AG08395 (cell line): ENCODE measurements around the gene ETS1.
A peak's percentile ranks its signal among the peaks of the same experiment; 100 is the strongest.

Experiments used
- DNase-seq: peaks from one replicate; pipeline ENCODE4 v3.0.0; 2012; ENCODE audit warnings: mixed read lengths, low spot score

The ETS1 gene

GRCh38 chr11:128500493-128500892 lies 86.9 kb downstream of the ETS1 start:
- DNase-seq, result no peak

- no peak for DNase-seq
These were observed 87.6 kb downstream of the ETS1 start for GRCh38 chr11:128499613-128500253.

GRCh38 chr11:128498721-128499245 lies 88.6 kb downstream of the ETS1 start:
- peak; percentile 37 for DNase-seq

- peak; percentile 38 for DNase-seq
These were observed 89.6 kb downstream of the ETS1 start for GRCh38 chr11:128497776-128498095.

GRCh38 chr11:128497061-128497775 lies 90.1 kb downstream of the ETS1 start:
- DNase-seq, result peak; percentile 82

- DNase-seq, result peak; percentile 75
These were observed 90.7 kb downstream of the ETS1 start for GRCh38 chr11:128496692-128497060.

- no peak for DNase-seq
These were observed 91.1 kb downstream of the ETS1 start for GRCh38 chr11:128496249-128496648.

- DNase-seq, result no peak
These were observed 92.7 kb downstream of the ETS1 start for GRCh38 chr11:128494418-128495332.

GRCh38 chr11:128493570-128493965 lies 93.8 kb downstream of the ETS1 start:
- DNase-seq, result no peak

- DNase-seq, result no peak
These were observed 94.3 kb downstream of the ETS1 start for GRCh38 chr11:128492903-128493569.

- peak; percentile 57 for DNase-seq
These were observed 94.9 kb downstream of the ETS1 start for GRCh38 chr11:128492461-128492860.

GRCh38 chr11:128491195-128491936 lies 96.0 kb downstream of the ETS1 start:
- no peak for DNase-seq

GRCh38 chr11:128490092-128490491 lies 97.3 kb downstream of the ETS1 start:
- no peak for DNase-seq

GRCh38 chr11:128488471-128488870 lies 98.9 kb downstream of the ETS1 start:
- DNase-seq, result peak; percentile 88

GRCh38 chr11:128487978-128488377 lies 99.4 kb downstream of the ETS1 start:
- no peak for DNase-seq

- DNase-seq, result no peak
These were observed 103.2 kb downstream of the ETS1 start for GRCh38 chr11:128484172-128484571.

GRCh38 chr11:128483211-128483788 lies 104.1 kb downstream of the ETS1 start:
- no peak for DNase-seq

- peak; percentile 64 for DNase-seq
These were observed 104.7 kb downstream of the ETS1 start for GRCh38 chr11:128482512-128483191.

- no peak for DNase-seq
These were observed 105.3 kb downstream of the ETS1 start for GRCh38 chr11:128482092-128482491.

- peak; percentile 70 for DNase-seq
These were observed 106.2 kb downstream of the ETS1 start for GRCh38 chr11:128481135-128481534.
